Pons (tissue), 1 donor: ENCODE data around the gene KIAA1614.
"Not testable (repeated sequence)": the region's sequence is repeated elsewhere in the genome, so short reads cannot be mapped to it uniquely, and the experiment has no call there.

ENCODE experiments used
- DNase-seq: peaks from one replicate; pipeline ENCODE4 v3.0.0-alpha.2; 2016; ENCODE audit warnings: low spot score

KIAA1614 gene

DNA sequence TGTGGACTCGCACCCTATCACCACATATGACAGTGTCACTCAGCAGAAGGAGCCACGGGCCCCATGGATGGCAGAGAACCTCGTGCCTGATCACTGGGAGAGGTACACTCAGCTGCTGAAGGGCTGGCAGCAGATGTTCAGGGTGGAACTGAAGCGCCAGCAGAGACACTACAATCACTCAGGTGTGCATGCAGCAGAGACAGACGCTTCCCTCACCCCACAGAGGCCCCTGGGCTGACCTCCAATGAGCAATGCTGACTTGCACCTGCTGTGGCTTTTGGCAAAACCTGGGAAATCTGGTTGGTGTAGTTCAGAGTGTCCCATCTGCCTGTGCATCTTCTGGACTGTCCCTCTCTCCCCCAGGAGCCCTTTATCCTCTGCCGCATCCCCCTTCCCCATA is 51.9 kb downstream of the KIAA1614 start:
- no peak for DNase-seq

DNA sequence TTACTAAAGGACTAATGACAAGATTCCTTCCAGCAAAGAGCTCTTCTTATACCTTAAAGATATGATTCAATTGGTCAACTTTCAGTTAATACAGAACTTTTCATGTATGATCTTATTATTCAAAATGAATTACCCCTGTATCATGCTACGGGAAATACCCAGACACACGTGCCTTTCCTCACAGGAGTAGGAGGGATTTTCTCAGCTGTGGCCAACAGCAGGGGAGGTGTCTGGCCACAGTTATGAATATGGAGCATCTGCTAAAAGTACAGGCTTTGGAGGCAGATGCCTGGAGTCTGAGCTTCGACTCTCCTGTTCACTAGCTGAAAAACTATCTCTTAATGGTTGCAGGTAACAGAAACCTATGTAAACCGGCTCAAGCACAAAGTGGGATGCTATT is 53.6 kb downstream of the KIAA1614 start:
- DNase-seq, result no peak

DNA sequence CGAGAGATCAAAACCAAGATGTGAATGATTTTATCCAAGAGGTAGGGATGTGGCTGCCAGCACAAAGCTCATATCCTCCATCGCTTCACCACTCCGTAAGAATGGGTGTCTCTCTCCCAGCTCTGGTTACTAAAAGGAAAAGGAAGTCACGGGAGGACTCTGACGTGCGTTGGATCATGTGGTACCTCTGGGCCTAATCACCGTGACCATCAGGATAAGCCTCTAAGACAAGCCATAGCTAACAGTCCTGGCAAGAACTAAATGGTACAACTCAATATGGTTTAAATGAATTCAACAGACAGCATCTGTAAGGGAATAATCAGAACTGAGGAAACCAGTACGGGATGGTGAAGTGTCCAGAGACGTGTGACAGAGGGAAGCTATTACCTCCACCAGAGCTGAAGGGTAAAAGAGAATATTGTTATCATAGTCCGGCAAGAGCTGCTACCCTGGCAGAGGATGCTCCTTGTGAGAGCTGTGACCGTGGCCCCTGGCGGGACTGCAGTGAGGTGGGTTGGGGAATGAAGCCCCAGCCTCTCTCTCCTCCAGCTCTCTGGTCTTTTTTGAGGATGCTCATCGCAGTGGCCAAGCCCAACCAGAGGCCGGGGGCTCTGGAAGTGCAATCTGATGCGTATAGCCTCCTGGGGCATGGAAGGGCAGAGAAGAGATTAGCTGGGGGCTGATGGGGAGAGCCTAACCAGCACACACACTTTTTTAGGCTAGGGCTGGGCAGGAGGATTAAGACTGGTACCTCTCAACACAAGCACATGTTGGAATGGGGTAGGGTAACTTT is 54.2 kb downstream of the KIAA1614 start:
- DNase-seq, result no peak

DNA sequence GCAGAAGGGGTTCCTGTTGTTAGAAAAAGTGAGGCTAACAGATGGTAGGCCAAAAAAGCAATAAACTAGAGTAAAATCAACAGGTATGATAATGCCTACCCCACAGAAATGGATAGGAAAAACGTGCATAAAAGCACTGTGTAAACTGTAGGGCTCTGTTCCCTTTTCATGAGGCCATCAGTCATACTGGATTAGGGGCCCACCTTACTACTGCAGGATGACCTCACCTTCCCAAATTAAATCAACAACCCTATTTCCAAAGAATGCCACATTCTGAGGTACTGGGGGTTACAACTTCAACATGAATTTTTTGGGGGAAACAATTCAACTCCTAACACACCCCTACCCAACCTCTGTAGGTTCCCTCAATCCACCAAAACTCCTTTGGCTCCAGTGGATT is 54.9 kb downstream of the KIAA1614 start:
- no peak for DNase-seq

DNA sequence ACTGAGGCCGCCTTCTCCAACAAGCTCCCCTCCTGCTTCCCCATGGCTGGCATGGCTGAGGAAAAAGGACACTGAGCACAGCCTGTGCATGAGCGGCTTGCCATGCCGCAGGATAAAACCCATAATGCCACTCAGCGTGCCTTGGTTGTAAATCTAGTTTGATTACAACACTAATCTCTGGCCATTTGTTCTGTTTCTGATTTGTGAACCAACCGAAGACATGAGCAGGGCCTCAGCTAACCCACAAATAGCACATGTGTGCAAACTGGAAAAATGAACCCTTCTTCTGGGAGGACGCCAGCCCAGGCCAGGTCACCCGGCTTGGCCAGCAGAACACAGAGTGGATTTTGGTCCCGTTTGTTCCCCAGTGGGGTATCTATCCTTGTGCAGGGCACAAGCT is 56.1 kb downstream of the KIAA1614 start:
- DNase-seq, result not testable (repeated sequence)

DNA sequence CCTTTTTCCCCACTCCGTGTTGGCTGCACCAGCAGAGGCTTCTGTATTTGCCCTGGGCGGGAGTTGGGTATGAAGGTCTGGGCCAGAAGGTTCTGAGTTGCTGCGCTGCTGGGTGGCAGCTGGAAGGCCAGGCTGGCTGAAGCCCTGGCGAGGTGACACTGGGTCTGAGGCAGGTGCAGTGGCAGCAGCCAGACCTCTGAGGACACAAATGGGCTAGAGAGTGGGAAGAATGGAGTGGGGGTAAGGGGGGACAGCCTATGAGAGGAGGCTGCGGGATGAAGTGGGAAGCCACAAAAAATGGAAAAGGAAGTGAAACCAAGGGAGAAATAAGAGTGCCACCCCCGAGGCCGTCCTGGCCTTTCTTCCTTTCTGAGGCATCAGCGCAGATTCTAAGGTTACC is 56.7 kb downstream of the KIAA1614 start:
- no peak for DNase-seq

DNA sequence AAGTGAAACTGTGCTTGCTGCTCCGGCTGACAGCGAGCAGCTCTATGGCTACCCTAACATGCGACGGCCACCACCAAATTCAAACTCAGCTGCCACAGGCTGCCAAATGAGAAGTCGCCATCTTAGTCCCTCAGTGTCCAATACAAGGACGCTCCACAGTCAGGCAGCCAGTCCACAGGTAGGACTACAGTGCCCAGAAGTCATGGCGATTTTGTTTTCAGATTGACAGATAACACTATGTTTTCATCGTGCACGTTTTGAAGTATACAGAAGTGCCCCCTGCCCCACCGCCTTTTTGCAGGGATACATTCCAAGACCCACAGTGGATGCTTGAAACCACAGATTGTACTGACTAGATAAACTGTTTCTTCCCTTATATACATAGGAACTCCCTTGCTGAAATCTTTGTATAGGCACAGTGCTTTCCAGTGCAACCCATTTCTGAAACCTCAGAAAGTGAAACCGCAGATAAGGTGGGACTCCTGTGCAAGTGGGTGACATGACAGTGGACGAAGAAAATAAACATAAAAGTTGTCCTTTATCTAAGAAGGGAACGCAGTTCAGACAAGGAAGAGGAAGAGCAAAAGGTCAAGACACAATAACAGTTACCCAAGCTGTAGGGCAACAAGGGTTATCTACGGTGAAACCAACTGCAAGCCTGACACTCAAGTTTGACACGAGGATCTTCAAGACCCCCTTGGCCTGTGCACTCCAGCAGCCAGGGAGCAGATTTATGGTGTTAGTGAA is 57.8 kb downstream of the KIAA1614 start:
- DNase-seq, result no peak

DNA sequence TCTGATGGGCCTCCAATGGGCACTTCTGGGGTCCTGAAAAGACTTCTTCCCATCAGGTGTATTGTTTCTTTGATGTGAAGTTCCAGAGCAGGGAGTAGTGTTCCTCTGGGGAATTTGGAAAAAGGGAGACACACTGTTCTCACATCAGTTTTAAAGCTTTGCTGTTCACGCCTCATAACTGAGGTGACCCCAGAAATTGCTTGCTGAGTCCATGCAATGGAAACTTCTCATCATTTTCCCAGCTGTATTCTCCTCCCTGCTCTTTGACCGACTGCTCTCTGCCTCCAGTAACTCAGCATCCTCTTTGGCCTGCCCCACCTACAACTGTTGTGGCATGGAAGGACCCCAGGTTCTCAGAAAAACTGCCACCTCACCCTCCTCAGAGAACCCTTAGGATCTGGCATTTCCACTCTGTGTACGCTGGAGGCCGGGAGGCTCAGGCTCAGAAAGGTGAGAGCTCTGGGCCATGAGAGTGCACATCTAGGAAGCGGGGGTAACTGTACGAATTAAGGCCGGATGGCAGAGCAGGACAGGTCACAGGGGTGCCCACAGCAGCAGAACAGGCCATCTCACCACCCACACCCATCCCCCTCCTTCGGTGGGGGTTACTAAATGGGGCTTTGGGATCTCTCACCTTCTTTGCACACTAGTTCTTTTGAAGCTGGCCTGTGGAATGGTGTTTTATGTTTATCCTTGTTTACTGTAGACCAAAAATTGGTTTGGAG is 58.7 kb downstream of the KIAA1614 start:
- DNase-seq, result no peak

DNA sequence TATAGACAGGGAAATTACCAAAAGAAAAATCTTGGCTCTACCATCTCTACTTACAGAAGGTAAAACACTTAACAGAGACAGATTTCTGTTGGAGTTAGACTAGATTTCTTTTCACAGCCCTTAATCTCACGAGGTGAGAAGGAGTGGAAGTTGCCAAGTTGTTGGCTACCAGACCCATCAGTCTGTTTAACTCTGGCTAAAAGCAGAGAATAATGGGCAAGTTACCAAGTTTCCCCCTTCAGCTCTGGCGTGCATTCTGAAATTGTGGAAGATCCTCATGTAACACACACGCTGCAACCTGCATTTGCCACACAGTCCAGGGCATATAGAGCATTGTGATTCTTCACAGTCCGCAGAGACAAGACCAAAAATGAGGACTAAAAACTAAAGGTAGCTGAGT is 60.7 kb downstream of the KIAA1614 start:
- DNase-seq, result no peak

DNA sequence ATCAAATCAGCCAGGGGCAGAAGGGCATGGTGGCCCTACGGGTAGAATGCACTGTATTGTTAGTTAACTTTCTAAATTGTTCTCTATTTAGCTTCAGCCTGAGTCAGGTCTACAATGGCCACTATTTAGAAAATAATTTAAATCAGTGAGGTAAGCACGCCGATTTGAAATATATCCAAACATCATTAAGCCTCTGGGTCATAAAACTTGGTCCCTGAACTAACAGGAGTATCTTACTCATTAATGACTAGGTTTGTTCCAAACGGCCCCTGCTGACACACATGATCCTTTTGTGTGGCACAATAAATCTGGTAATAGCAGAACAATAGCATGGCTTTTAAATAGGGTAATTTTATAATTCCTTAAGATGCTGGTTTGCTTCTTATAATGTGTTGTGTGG is 61.5 kb downstream of the KIAA1614 start:
- no peak for DNase-seq

DNA sequence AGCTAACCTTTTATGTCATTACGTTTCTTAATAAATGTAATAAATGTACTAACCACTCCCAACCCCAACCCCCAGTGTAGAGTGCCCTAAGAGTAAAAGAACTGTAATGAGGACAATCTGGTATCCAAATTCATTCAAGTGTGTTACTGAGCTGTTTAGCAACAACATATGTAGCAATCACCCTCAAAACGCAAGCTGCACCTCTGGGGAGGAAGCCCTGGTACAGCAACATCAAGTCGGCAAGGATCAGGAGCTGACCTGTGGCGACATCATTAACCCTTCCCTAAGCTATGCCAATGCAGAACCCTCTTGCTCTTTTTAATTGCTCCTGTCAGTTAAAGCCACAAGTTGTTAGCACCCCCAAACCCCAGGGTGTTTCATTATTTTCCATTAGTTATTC is 62.9 kb downstream of the KIAA1614 start:
- no peak for DNase-seq

DNA sequence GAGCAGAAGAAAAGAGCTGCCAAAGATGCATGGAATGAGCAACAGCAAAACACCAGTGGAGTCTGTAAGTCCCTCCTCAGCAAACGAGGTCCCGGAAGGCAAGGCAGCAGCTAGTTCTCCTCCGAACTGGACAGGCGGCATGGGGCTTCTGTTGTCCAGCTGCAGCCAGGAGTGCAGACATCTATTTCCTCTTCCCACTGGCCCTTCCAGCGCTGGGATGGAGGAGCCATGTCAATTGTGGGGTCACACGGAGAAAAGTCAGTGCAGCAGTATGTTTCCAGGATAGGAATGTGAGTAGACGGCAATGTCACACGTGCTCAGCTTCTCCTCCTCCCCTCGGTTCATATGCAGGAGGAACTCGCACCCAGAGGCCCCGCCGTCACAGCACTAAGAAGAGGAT is 63.5 kb downstream of the KIAA1614 start:
- no peak for DNase-seq

DNA sequence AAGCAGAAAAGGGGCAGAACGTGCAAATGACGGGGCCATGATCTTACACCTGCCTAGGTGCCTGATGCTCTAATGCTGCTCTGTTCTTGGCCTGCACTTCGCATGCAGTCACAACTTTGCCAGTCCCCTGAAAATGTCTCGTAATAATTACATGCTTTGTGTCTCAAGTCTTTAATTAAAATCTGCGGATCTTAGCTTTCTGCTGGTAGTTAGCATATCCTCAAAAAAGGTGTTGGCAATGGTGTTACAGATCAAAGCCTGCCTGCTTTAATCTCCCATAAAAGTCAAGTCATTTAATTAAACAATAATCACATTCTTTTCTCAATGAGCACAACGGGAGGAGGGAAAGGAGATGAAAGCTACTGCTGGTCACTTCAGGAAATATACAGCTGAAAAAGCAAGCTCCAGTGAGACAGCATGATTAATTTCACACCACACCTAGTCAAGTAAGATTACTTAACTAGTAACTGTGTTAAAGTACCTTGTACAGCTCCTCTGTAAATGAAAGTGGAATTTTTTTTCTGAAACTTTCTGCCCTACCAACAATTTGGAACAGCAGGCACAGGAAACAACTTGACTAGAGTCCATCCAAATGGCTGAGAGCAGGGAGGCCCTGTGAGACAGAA is 64.1 kb downstream of the KIAA1614 start:
- DNase-seq, result no peak

DNA sequence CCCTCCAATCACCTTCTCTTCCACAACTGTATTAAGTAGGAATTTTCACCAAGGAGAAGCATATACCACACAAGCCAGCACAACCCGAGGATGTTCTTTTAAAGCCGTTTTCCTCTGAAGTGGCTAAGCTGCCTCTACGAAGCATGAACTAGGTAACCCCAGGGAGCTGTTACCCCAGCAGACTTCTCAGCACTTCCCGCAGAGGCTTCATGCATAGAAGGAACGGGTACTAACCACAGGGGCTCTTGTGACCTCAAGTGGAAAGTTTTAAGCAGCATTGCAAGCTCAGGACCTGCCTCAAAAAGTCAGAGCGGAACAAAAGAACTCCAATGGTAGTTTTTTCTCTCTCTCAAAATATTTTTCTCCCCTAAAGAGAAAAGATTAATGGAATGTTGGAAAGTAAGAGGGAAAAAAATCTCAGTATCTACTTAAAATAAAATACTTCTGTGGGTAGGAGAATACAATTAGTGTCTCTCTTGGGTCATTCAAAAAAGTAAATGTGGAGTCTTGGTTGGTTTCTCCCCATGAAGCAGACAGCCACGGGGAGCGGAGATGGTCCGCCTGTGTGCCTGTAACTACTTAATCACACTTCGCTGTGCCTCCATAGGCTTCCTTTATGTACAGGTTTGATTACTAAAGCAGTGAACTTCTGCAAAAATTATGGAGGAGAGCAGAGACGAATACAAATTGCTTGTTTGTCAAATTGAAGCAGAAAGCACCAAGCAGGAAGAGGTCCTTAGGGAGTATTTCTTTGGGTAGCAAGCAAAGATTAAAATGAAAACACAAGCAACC is 69.1 kb downstream of the KIAA1614 start:
- DNase-seq, result peak; percentile 42

DNA sequence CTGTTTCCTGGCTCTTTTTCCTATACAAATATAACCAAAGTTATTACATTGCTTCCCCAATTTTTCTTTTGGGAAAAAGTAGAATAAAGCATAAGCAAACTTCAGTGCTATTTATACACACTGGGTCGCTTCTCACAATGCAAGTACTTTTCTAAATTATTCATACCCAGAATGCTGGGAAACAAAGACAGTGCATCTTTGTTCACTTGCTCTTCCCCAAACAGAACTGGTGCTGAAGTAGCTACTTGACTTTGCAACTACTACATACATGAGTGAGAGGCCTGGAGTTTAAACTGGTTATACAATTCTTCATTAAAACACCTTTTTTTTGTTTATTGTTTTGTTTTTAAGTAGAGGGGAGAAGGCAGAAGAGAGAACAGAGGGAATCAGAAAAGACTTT is 69.7 kb downstream of the KIAA1614 start:
- peak; percentile 94 for DNase-seq

DNA sequence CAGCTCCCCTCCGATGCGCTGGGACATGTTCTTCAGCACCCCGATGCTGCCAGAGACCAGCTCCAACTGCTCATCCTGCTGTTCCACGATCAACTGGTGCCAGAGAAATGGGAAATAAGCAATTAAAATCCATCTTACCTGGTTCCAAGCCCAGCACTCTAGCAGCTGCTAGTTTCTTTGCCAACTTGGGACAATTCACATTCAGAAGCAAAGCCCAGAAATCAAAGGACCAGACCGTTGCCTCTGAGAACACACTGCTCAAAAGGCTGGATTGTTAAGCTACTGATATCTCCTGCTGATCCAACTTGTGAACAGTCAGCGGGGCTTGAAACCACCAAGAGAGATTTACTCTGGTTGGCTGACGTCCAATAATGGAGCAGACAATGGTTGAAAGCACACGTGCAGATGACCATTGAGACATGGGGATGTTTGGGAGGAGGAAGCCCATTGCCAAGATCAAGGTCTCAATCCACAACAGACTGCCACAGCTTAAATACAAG is 75.6 kb downstream of the KIAA1614 start:
- DNase-seq, result peak; percentile 66

DNA sequence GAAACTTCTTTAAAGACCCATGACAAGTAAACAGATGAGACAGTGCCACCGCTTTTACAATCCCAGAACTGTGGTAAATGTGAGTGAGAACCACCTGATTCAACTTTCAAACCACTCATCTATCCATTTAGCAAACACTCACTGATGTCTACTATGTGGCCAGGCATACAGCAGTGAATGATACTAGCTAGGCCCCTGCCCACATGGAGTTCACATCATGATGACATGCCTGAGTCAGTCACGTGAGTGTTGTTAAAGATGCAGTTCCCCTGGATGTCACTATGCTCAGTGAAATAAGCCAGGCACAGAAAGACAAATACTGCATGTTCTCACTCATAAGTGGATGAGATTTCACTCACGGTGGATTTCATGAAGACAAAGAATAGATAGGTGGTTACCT is 81.6 kb downstream of the KIAA1614 start:
- no peak for DNase-seq

DNA sequence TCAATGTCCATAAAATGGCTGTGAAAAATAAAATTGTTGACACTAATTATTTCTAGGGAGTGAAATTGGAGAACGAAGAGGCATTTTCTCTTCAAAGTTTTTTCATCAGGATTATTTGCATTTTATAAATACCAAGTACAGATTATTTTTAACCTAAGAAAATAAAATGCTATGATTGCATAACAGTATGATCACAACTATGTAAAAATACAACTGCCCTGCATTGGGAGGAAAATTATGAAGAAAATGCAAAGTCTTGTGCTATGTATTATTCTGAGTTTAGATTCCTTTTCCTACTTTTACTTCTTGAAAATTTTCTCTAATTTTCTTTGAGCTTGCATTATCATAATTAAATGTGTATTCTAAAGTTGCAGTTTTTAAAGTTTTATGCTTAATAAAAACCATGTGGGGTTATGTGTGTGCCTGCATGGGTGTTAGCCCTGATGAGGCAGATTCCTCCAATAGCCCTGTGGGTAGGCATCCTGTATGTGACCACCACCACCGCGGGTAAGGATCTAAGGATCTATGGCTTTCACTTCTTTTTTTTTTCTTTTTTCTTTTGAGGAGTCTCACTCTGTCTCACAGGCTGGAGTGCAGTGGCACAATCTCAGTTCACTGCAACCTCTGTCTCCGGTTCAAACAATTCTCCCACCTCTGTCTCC is 85.3 kb downstream of the KIAA1614 start:
- DNase-seq, result no peak
